ENCODE measurements around the gene ZP2. TPM values are rescaled to one million over a fixed set of nuclear protein-coding genes. Genes with fewer than 3 reads are reported as not detected.
"Not testable (repeated sequence)": the region's sequence is repeated elsewhere in the genome, so short reads cannot be mapped to it uniquely, and the experiment has no call there.

The ZP2 gene
- total RNA-seq, 1 donor from 2014 or later = not detected

DNA sequence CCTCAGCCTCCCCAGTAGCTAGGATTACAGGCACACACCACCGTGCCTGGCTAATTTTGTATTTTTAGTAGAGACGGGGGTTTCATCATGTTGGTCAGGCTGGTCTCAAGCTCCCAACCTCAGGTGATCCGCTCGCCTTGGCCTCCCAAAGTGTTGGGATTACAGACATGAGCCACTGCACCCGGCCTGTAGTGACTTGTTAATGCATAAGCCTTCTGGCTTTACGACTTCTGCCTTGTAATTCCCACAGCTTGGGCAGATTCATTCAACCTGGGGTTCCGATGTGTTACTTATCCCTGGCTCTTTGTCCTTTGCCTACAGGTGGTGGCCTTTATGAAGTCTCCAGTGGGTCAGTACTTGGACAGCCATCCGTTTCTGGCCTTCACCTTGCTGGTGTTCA is 41.3 kb downstream of the ZP2 start:
- DNase-seq = not testable (repeated sequence)

DNA sequence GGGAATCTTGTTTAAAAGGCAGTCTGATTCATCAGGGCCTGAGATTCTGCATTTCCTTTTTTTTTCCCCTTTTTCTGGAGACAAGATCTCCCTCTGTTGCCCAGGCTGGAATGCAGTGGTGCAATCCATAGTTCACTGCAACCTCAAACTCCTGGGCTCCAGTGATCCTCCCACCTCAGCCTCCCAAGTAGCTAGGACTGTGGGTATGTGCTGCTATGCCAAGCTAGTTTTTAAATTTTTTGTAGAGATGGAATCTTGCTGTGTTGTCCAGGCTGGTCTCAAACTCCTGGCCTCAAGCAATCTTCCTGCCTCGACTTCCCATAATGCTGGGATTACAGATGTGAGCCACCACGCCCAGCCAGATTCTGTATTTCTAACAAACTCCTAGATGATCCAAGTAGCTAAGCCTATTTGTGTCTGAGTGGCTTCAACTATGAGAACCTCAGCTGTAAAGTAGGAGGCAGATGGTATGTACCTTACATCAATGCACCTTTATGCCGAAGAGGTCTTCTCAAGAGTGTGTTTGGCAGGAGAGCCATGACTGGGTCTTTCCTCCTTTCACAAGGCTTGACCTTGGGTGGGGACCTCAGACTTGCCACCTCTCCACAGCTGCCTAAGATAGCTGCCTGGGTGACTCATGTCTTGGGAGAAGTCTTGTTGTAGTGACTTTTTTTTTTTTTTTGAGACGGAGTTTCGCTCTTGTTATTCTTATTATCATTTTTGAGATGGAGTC is 42.0 kb downstream of the ZP2 start:
- DNase-seq = no peak

DNA sequence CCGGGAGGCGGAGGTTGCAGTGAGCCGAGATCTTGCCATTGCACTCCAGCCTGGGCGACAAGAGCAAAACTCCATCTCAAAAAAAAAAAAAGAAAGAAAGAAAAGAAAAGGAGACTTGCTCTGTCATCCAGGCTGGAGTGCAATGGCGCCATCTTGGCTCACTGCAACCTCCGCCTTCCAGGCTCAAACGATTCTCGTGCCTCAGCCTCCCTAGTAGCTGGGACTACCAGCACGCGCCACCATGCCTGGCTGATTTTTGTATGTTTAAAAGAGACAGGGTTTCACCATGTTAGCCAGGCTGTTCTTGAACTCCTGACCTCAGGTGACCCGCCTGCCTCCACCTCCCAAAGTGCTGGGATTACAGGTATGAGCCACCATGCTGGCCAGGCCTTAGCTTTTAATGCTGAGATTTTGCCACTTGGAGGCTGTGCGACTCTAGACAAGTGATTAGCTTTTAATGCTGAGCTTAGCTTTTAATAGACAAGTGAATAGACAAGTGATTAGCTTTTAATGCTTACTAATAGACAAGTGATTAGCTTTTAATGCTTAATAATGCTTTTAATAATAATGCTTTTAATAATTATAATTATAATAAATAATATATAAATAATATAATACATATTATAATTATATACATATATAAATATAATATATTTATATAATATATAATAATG is 43.3 kb downstream of the ZP2 start:
- DNase-seq = no peak

DNA sequence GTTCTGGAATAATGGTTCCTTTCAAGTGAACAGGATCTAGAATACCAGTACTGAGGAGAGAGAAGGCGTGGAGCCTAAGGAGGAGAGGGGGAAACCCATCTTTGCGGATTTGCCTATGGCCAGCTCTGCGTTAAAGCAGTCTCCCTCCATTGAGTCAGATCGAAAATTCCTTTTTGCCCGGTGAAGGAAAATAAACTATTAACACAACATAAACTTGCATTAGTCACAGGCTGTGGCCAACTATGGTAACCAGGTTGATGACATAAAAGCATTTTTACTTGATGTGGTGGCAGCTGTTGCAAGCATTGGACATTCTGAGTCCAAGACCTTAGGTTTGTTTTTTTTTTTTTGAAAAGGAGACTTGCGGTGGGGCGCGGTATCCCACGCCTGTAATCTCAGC is 44.0 kb downstream of the ZP2 start:
- no peak for DNase-seq

DNA sequence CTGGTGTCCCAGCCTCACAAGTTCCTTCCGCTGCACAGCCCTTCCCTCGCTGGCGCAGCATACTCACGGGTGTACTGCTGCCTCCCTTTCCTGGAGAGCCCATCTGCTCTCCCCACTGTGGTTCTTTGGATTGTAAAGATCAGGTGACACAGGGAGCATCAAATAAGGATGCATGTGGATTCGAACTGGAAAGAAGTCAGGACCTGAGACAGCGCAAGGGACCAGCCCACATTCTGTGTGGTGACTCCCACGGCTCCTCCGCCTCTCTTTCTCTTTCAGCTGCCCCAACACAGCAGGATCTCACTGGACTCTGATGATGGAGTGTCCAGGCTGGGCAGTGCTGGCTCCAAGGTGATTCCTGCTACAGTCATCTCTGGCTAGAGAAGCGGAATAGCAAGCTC is 44.8 kb downstream of the ZP2 start:
- no peak for DNase-seq

DNA sequence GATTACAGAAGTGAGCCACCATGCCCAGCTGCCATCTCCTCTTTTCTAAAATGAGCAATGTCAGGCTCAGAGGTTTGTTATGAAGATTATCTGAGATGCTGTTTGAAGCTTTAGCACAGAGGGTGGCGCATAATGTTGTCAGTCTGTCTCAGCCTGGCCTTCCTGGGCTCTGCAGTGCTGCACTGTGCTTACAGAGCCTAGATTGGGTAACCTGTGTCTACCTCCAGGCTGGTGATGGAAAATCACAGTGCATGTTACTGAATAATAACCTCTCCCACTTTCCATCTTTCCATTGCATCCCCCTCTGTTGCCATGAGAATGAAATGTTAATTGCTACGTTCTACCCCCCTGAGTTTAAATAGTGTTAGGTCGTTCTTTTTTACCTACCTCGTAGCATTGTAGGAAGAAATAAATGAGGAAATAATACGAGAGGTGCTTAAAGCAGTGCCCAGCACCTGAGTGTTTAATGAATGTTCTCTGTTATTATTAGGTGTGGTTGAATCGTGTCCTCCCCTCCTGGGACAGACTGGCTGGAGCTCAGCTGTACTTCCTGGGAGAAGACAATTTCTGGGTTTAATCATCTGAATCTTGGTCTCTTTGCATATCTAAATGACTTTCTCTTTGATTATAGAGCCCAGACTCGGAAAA is 46.7 kb downstream of the ZP2 start:
- no peak for DNase-seq

DNA sequence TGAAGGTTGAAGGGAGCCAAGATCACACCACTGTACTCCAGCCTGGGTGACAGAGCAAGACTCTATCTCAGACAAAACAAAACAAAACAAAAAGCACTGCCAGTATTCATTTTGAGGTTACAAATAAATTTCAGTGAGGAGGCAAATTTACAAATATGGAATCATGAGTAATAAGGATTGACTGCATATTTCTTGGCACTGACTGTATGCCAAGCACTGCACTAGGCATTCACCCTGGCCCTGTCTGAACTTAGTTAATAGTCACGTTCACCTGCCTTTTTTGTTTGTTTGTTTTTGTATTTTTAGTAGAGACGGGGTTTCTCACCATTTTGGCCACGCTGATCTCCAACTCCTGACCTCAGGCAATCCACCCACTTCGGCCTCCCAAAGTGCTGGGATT is 47.8 kb downstream of the ZP2 start:
- no peak for DNase-seq

DNA sequence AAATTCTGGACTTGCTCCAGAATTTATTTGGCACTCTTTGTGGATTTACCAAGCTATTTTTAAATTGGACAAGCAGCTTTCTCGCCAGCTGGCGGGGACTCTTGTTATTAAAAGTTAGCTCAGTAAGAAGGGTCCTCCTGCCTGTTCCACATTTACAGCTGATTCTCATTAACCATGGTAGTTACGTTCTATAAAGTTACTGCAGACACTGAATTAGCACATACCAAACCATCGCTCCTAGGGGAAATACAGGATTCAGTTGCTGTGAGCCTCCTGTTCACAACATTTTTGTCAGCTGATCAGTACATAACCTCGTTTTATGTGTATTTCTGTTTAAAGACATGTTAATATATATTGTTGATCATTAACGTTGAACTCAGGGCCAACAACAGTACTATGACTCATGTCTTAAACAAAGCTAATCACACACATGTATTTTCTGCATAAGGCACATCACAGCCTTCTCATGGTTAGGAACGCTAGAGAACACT is 48.7 kb downstream of the ZP2 start:
- DNase-seq = no peak

DNA sequence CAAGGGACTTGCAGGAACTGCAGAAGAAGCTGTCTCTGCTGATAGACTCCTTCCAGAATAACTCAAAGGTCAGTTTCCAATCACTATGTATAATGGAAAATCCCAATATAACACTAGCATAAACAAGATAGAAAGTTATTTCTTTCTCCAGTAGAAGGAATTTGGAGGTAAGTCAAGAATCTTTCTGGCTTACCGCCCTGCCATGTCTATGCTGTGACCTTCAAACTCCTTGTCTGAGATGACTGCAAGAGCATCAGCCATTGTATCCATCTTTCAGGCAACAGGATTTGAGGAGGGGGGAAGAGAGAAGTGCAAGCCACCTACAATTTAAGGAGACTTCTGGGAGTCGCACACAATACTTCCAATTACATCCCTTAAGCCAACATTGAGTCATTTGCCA is 50.2 kb downstream of the ZP2 start:
- DNase-seq = no peak

DNA sequence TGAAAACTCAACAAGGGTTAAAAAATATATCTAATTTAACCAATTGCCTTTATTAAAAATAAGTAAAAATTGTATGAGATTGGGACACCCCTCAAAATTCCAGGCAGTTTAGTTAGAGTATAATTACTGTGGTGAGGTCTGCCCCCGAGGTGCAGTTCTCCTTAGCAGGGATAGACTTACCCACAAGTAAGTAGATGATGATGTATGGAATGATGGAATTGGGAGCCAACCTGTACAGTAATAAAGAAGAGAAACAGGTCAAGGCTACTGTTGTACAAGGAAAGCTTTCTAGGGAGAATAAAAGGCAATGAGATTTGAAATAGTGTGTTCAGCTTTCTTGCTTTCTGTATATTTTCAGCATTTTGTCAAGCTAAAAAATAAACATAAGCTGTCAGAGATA is 51.1 kb downstream of the ZP2 start:
- DNase-seq = no peak

DNA sequence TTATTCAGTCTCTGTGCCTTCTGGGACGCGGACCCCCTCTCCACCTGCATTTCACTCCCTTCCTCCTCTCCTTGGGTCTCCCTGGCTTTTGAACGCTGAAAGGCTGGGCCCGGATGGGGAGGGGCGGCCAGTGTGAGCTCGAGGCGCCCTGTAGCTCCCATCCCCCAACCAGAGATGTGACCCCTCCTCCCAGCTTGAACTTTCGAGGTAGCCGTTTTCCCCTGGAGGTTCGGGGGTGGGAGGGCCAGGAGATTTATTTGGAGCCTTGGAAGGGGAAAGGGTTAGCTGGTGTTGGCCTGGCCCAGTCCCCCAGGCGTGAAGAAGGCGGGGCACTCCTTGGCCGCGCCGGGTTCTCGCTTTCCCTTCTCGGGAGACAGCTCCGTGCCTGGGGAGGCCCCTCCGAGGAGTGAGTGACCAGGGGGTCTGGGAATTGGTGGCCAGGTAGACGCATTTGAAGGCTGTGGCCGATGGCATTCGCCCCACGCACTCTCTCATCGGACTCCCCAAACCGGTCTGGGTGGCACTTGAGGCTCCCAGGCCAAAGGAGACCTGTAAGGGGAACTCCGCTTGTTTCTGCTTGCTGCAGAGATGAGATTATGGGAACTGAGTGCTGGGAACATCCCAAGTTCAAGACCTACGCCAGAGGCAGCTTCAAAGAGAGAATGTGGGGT is 52.0 kb downstream of the ZP2 start:
- peak; percentile 9 for DNase-seq

DNA sequence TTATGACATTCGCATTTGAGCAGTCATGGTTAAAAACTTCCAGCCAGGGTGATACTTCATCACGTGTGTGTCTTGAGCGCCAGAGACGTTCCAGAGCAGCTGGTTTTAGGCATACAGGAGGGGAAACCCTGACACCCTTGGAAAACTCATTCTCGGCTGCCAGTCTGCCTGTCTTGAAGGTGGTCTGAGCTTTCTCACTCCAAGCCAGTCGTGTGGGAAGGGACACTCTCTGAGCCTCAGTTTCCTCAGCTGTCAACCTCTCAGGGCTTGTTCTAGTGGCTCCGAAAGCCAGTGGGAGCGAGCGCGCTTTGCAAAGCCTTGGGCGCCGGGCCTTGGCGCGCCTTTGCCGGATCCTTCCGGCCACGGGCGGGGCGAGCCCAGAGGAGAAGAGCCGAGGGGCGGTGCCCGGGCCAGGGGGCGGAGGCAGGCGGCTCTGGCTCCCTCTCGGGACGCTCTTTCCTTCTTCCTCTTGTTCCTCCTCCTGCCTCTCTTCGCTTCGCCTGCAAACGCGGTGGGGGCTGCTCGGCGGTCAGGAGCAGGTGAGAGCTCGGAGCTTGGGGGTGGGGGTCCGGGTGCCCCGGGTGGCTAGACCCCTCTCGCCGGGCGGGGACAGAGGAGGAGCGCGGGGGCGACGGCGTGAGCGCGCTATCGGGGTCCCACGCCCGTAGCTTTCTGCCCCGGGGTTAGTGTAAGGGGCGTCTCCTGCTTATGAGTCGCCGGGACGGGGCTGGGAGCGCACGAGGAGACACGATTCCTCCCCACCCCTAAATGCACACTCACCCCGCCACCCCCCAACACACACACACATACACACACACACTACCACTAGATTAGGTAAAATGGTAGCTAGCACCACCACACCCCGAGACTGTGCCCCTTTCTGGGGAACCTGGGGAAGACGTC is 52.9 kb downstream of the ZP2 start, which contains the start of gene LDAF1:
TSS of gene LDAF1 (plus strand) at position 467 of the 903 bp plus-strand sequence. CDS start 2,509 bp downstream, outside the sequence.
- peak; percentile 67 for DNase-seq

DNA sequence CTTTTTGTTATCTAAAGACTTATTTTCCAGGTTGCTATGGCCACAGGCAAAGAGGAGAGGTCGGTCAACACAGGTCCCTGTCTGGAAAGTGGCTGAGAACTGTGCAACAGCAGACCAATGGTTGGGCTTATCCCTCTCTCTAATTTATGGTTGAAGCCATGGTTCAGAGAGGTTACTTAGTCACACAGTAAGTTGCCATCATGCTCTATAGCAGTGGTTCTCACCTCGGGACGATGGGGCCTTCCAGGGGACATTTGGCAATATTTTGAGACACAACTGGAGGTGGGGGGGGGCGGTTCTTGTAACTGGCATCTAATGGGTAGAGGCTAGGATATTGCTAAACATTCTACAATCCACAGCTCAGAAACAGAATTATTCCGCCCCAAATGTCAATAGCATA is 53.7 kb downstream of the ZP2 start:
- no peak for DNase-seq

DNA sequence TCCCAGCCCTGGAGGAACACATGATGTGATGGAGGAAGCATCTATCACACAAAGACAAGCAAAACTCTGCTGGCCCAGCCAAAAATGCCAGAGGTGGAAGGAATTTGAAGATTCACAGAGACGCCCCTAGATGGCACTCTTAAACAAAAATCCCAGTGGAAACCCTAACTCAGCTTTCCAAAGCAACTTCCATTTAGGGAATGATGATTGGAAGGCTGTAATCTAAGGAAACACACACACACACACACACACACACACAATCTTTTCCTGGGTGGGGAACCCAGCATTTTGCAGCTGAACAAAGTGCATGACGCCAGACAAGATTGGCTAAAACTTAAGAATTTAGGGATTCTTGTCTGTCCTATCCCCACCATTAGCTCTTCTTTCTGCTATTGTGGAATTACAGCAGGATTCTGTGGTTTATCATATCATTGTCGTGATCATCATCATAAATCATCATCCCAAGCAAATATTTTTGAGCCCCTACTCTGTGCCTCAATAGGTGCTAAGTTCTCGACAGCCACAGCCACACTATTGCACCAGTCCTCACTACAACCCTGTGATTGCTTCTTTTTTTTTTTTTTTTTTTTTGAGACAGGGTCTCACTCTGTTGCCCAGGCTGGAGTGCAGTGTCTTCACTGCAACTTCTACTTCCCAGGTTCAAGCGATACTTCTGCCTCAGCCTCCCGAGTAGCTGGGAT is 54.5 kb downstream of the ZP2 start:
- peak; percentile 79 for DNase-seq

DNA sequence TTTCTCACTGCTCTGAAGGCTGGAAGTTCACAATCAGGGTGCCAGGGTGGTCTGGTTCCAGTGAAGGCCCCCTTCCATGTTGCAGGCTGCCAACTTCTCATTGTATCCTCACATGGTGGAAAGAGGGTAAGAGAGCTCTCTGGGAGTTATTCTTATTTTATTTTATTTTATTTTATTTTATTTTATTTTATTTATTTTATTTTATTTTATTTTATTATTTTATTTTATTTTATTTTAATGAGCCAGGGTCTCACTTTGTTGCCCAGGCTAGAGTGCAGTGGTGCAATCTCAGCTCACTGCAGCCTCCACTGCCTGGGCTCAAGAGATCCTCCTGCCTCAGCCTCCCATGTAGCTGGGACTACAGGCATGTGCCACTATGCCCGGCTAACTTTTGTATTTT is 55.4 kb downstream of the ZP2 start:
- not testable (repeated sequence) for DNase-seq

DNA sequence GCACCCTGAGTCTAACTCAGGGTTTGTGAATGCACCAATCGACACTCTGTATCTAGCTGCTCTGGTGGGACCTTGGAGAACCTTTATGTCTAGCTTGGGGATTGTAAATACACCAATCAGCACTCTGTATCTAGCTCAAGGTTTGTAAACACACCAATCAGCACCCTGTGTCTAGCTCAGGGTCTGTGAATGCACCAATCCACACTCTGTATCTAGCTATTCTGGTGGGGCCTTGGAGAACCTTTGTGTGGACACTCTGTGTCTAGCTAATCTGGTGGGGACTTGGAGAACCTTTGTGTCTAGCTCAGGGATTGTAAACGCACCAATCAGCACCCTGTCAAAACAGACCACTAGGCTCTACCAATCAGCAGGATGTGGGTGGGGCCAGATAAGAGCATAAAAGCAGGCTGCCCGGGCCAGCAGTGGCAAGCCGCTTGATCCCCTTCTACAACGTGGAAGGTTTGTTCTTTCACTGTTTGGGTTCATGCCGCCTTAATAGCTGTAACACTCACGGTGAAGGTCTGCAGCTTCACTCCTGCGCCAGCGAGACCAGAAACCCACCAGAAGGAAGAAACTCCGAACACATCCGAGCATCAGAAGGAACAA is 58.1 kb downstream of the ZP2 start:
- not testable (repeated sequence) for DNase-seq

DNA sequence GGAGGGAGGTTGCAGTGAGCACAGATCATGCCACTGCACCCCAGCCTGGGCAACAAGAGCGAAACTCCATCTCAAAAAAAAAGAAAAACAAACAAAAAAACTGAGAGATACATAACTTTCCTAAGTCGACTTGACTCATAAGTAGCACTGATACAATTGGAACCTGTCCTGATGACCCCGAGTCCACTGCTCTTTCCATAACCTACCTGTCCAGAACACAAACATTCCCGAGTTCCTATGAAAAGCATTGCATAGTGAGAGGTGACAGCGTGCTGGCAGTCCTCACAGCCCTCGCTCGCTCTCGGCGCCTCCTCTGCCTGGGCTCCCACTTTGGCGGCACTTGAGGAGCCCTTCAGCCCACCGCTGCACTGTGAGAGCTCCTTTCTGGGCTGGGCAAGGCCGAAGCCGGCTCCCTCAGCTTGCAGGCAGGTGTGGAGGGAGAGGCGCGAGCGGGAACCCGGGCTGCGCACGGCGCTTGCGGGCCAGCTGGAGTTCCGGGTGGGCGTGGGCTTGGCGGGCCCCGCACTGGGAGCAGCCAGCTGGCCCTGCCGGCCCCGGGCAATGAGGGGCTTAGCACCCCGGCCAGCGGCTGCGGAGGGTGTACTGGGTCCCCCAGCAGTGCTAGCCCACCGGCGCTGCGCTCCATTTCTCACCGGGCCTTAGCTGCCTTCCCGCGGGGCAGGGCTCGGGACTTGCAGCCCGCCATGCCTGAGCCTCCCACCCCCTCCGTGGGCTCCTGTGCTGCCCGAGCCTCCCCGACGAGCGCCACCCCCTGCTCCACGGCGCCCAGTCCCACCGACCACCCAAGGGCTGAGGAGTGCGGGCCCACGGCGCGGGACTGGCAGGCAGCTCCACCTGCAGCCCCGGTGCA is 59.0 kb downstream of the ZP2 start:
- not testable (repeated sequence) for DNase-seq

DNA sequence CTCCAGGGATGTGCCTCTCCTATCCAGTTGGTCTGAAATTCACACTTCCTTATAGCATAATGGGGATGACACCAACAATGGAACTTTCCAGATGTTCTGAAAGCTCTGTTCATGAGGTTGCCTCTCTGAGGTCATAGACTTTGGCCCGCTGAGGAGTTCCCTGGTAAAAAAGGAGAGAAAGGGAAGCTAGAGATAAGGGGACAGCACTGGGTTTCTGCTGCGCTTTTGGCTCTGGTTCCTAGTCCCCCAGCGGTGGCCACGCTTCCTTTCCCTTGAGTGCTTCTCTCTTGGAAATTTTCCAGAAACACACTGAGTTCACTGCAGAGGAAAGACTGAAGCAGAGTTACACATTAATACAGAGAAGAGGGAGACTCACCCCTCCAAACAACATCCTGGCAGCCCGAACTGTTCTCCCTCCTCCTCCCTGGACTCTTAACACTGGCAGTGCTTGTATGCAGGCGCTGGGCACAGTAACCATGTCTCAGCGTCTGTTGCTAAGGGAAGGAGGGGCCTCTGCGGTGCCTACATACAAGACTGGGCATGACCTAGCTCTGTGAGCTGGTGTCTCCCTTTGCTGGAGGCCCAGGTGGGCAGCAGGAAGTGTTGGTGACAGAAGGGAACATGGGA is 60.9 kb downstream of the ZP2 start, which contains the start of gene DNAH3:
TSS of gene DNAH3 (minus strand) at position 472 of the 627 bp plus-strand sequence. CDS start 527 bp downstream, outside the sequence.
- peak; percentile 7 for DNase-seq

All from dermis blood vessel endothelial cell (primary cell).